ENCODE measurements around the gene PIEZO2.
A peak's percentile ranks its signal among the peaks of the same experiment; 100 is the strongest.

Gene PIEZO2

DNA sequence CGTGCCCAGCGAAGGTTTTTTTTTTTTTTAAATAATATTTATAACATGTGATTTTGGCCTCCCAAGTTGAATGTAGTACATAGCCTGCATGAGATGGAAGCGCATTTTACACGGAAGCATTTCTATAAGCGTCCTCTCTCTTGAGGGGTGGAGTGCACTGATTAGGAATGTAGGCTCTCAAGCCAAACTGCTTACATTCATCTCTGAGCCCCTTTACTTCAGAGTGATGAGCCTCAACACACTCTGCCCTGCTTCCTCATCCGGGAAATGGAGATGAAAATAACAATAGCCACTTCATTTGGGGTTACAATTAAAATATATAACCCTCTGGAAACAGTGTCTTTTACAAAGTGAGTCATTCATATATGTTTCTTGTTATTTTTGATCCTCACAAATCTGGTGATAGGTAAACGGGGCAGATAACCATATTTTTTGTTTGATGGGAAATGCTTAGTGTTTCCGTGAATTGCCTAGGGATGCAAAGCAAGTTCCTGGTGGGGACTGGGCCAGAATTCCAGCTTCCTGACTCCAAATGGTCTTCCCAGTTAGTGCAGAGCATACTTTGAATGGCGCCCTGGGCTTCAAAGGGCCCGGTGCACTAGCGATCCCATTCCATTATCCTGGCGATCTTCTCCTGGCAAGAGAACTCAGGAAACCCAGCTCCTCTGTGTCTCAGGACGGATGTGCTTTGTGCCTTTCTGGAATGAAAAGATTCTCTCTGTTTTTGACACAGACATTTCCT, 124.3 kb downstream of the PIEZO2 start:
- DNase-seq, result no peak

DNA sequence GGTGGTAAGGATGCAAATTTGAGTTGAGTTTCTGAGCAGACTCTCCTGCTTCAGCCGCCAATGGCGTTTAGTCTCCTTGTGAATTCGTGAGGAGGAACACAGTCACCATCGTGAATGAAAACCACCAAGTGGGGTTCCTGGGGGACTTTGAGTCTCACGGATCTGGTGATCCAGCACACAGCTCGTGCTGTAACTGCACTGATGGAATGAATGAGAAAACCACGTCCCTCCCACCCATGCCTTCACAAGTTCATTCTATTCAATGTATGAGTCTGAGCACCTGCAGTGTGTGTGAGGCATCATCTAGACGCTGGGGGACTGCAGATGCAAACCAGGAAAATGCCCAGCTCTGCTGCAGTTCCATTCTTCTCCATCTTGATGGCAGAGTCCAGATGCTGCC, 127.9 kb downstream of the PIEZO2 start:
- no peak for DNase-seq

- no peak for DNase-seq
These were observed 128.4 kb downstream of the PIEZO2 start for GRCh38 chr18:11020877-11021414.

- DNase-seq, result no peak
These were observed 129.1 kb downstream of the PIEZO2 start for GRCh38 chr18:11020161-11020853.

DNA sequence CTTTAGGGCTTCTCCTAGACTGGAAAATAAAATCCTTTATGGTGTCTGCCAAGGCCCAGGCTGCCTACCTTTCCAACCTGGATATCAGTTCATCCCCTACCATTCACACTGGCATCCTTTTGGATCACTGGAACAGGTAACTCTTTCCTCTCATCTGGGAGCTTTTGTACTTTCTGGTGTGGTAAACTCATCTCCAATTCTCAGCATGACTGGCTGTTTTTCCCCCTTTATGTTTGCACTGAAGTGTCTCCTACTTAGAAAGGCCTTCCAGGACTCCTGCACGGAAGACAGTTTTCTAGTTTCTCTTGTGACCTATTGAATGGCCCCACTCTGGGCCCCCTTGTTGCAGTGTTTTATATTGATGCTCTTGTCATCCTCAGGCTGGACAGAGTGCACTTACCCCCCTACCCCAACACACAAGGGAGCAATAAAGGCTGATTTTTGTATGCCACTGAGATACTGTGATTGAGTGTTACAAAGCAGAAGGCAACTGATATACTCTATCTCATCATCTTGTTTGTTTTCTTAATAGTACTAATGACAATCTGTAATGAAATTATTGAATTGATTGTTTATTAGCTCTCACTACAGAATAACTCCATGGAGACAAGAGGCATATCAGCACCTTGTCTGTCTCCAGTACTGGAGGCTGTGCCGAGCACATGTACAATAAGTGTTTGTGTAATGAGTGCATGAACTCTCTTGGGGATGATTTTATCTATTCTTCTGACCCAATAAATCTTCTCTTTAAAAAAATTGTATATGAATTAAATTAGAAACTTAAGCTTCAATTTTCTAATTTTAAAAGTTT, 129.9 kb downstream of the PIEZO2 start:
- no peak for DNase-seq

DNA sequence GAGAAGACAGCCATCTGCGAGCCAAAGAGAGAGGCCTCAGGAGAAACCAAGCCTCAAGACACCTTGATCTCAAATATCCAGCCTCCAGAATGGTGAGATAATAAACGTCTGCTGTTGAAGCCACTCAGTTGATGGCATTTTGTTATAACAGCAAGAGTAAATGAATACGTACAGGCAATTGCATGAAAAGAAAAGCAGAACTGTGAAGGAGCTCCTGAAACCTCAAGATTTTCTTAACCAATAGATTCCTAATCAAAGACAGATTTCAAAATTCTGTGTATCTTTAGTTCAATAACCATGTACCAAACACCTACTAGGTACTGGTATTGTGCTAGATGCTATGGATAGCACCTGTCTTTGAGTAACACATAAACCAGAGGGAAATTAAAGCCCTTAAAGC, 139.5 kb downstream of the PIEZO2 start:
- no peak for DNase-seq

- DNase-seq, result no peak
These were observed 140.2 kb downstream of the PIEZO2 start for GRCh38 chr18:11009147-11009546.

DNA sequence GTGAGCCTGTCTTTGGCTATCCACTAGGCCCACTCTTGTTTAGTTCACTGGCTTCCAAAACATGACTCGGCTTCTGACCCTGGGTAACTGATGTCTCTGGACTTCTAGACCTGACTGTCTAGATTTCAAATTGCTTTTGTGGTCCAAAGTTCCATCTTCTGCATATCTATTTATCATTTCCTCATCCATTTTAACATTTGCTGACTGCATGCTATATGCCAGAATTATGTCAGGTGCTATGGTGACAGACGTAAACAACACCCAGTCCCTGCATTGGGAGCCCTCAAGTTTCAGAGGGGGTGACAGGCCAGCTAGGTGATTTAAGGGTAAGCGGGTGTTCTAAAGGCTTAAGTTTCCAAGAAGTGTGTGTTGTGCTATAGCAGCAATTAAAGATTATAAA, 140.9 kb downstream of the PIEZO2 start:
- peak; percentile 10 for DNase-seq

DNA sequence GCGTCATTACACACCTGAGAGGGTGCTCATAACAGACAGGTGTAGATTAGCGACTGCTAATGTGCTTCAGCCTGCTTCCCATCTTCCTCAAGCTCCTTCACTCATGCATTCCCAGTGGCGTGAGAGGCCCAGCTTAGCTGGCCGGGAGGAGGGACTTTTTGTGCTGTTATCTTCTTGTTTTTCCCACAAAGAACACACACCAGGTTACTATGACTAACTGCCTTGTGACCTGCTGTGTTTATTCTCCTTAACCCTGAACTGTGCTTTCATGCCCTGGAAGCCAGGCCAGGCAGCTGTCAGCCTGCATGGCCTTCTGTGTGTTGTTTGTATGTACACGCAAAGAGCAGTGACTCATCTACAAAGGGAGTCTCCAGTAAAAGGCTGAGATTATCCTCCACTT, 143.8 kb downstream of the PIEZO2 start:
- DNase-seq, result peak; percentile 13

- DNase-seq, result no peak
These were observed 144.4 kb downstream of the PIEZO2 start for GRCh38 chr18:11004951-11005350.

- DNase-seq, result no peak
These were observed 145.1 kb downstream of the PIEZO2 start for GRCh38 chr18:11004294-11004693.

- no peak for DNase-seq
These were observed 146.6 kb downstream of the PIEZO2 start for GRCh38 chr18:11002796-11003195.

- DNase-seq, result no peak
These were observed 147.1 kb downstream of the PIEZO2 start for GRCh38 chr18:11002277-11002676.

DNA sequence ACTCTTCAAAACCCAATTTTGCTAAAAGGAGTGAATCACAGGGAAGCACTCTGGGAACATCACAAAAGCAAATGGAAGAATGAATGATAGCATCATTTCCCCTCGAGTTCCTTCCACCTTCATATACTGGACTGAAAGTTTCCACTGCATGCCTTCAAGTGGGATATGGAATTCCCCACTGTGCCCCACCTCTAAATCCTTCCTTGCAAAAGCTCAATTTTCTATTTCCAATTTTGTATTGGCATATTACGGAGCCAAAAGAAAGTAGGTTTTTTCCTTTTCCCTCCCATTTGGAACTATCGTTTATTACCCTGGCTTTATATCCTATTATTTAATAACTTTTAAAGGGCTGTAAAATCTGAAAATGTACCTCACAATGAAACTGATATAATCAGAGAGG, 149.3 kb downstream of the PIEZO2 start:
- DNase-seq, result no peak

DNA sequence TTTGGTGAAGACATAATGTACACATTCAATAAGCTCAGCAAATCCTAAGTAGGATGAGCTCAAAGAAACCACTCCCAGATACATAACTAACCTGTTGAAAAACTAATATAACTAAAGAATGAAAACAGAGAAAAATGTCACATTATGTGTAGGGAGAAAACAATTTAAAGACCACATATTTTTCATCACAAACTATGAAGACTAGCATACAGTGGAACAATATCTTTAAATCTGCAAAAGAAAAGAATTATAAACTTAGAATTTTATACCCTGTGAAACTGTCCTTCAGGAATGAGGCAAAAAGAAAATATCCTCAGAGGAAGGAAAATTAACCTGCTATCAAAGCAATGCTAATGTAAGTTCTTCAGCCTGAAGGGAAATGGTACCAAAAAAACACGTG, 151.5 kb downstream of the PIEZO2 start:
- DNase-seq, result no peak

- no peak for DNase-seq
These were observed 153.8 kb downstream of the PIEZO2 start for GRCh38 chr18:10995550-10995949.

DNA sequence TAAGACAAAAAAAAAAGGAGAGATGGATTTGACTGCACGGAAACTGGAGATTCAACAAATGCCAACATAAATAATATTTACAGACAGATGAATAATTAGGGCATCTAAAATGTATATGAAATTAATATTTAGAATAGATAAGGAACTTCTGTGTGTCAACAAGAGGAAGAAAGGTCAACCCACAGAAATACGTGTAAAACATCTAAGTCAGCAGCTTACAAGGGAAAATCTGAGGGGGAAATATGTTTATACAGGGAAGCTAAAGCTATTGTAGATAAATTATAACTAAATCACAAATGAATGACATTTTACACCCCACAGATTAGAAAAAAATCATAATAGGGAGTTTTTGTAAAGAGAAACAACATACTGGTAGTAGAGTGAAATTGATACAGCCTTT, 159.9 kb downstream of the PIEZO2 start:
- DNase-seq, result no peak

GRCh38 chr18:10985689-10986088, 163.7 kb downstream of the PIEZO2 start:
- no peak for DNase-seq

DNA sequence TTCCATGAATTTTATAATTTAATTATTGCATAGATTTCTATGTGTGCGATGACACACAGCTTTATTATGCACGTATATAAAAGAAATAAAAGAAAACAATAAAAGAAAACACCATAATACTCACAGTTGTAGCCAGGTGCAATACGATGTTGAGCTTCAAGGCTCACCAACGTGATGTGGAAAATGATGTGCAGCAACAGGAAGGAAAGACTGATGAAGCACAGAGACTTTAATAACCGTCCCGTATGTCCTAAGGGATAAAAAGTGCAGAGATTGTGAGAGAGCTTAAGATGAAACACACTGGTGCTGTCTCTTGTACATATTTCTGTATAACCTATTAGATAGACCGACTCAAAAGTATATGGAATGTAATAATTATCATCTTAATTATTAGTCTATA, 170.0 kb downstream of the PIEZO2 start:
- no peak for DNase-seq

GRCh38 chr18:10977042-10977441, 172.3 kb downstream of the PIEZO2 start:
- DNase-seq, result no peak

- DNase-seq, result no peak
These were observed 175.7 kb downstream of the PIEZO2 start for GRCh38 chr18:10973567-10974203.

- DNase-seq, result no peak
These were observed 177.7 kb downstream of the PIEZO2 start for GRCh38 chr18:10971717-10972116.

- no peak for DNase-seq
These were observed 184.2 kb downstream of the PIEZO2 start for GRCh38 chr18:10965119-10965518.

All from NCI-H510A treated with DMSO at 0.1 percent for 48 hours (cell line).